Measurements from ENCODE around the gene JAKMIP2.

JAKMIP2 gene

DNA sequence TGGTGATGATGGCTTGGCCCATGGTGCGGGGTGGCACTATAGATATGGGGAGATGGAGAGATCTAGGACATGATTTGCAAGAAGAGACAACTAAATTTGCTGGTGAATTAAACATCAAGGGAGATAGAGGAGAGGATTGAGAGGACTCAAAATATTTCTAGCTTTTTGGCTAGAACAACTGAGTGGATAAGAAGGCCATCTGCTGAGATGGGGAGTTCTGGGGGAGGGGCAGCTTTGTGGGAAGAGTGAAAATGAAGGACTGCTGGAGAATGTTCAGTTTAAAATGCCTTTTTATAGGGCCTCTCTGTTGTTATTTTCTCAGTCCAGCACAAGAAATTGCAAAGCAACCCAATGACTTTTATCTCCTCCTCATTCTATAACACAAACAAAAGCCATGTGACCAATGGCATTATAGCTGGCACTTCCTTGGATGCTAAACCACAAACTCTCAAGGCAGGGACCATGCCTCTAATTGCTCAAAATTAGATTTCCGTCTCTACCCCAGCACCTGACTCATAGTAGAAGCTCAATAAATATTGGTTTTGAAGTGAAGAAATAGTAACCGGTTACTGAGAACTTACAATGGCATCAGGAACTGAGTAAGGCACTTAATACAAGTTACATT lies 29.8 kb downstream of the JAKMIP2 start:
- no peaks in the 10 kb centered on the region for H3K79me2 ChIP-seq (ENCODE audit: control insufficient read depth, insufficient read depth, low read length, poor library complexity)
- H3K9ac ChIP-seq (ENCODE audit: low read length), result no peak overlapping the region
- no peak overlapping the region for H3K4me3 ChIP-seq (ENCODE audit: low read depth, low read length)
- no peak overlapping the region for H4K8ac ChIP-seq (ENCODE audit: low read depth, low read length)
- H4K91ac ChIP-seq (ENCODE audit: low read depth, low read length), result no peak overlapping the region
- no peak overlapping the region for H2BK120ac ChIP-seq (ENCODE audit: insufficient read depth, low read length, poor library complexity)
- H3K79me1 ChIP-seq (ENCODE audit: low read length), result no peaks in the 10 kb centered on the region
- H2AK5ac ChIP-seq (ENCODE audit: low read length), result no peak overlapping the region
- no peaks in the 10 kb centered on the region for H3K27me3 ChIP-seq (ENCODE audit: insufficient read depth, low read length)
- no peak overlapping the region for H3K14ac ChIP-seq (ENCODE audit: low read length)
- H3K4me2 ChIP-seq (ENCODE audit: low read length), result no peak overlapping the region
- H4K12ac ChIP-seq (ENCODE audit: low read depth, low read length), result no peak overlapping the region
- H3K4ac ChIP-seq (ENCODE audit: low read depth, low read length), result no peak overlapping the region
- no peaks in the 10 kb centered on the region for H3K9me3 ChIP-seq (ENCODE audit: insufficient read depth, low read depth, low read length)
- no peak overlapping the region for H2BK12ac ChIP-seq (ENCODE audit: low read length)
- peaks cover 3 to 9% of the 10 kb centered on the region in 2 experiments for H3K4me1 ChIP-seq (ENCODE audit: control insufficient read depth in 1 of 2, insufficient read depth in 2 of 2, low read length in 2 of 2)
- no peak overlapping the region for H3K23ac ChIP-seq (ENCODE audit: low read length)
- H3K36me3 ChIP-seq (ENCODE audit: control insufficient read depth in 1 of 2, insufficient read depth in 2 of 2, low read length in 2 of 2), result no peaks in the 10 kb centered on the region
- H2AFZ ChIP-seq (ENCODE audit: insufficient read depth, low read length, poor library complexity), result no peak overlapping the region
- H2BK5ac ChIP-seq (ENCODE audit: low read depth, low read length, poor library complexity), result no peak overlapping the region
- WGBS (ENCODE audit: extremely low coverage, insufficient coverage, insufficient read length), result no CpG with 5 or more reads among the region's 3 CpGs
- peak overlapping the region; percentile 37 for H3K27ac ChIP-seq (ENCODE audit: low read depth, low read length)
- no peak overlapping the region for H3K18ac ChIP-seq (ENCODE audit: low read length)
- DNase-seq, result no peak

DNA sequence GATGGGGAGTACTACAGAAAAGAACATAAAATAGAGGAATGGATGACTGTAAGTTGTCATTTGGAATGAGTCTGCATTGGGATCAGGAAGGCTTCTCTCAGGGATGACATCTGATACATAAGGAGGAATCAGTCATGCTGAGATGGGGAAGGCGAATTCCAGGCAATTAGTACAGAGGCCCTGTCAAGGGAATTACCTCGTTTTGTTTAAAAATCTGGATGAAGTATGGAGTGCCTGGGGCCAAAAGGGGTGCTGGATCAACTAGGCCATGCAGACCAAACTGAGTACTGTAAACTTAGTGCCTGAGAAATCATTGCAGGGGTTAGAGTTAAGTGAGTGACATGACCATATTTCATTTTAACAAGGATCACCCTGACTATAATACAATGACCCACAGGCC lies 30.5 kb downstream of the JAKMIP2 start:
- Histone ChIP-seq H3K18ac (ENCODE audit: low read length) (no peak overlapping the region), H3K4ac (ENCODE audit: low read depth, low read length) (no peak overlapping the region), H3K79me2 (ENCODE audit: control insufficient read depth, insufficient read depth, low read length, poor library complexity) (no peaks in the 10 kb centered on the region), H2AFZ (ENCODE audit: insufficient read depth, low read length, poor library complexity) (no peak overlapping the region), H3K9me3 (ENCODE audit: insufficient read depth, low read depth, low read length) (no peaks in the 10 kb centered on the region), H2BK120ac (ENCODE audit: insufficient read depth, low read length, poor library complexity) (no peak overlapping the region), H4K8ac (ENCODE audit: low read depth, low read length) (no peak overlapping the region), H3K36me3 (ENCODE audit: control insufficient read depth in 1 of 2, insufficient read depth in 2 of 2, low read length in 2 of 2) (no peaks in the 10 kb centered on the region), H3K79me1 (ENCODE audit: low read length) (no peaks in the 10 kb centered on the region), H3K9ac (ENCODE audit: low read length) (no peak overlapping the region), H3K27me3 (ENCODE audit: insufficient read depth, low read length) (no peaks in the 10 kb centered on the region), H4K91ac (ENCODE audit: low read depth, low read length) (no peak overlapping the region), H3K27ac (ENCODE audit: low read depth, low read length) (no peak overlapping the region), H4K12ac (ENCODE audit: low read depth, low read length) (no peak overlapping the region), H2BK5ac (ENCODE audit: low read depth, low read length, poor library complexity) (no peak overlapping the region), H3K4me2 (ENCODE audit: low read length) (no peak overlapping the region), H2BK12ac (ENCODE audit: low read length) (no peak overlapping the region), H3K4me1 (ENCODE audit: control insufficient read depth in 1 of 2, insufficient read depth in 2 of 2, low read length in 2 of 2) (peaks cover 3 to 13% of the 10 kb centered on the region in 2 experiments), H3K23ac (ENCODE audit: low read length) (no peak overlapping the region), H3K4me3 (ENCODE audit: low read depth, low read length) (no peak overlapping the region), H2AK5ac (ENCODE audit: low read length) (no peak overlapping the region), H3K14ac (ENCODE audit: low read length) (no peak overlapping the region)
- WGBS (ENCODE audit: extremely low coverage, insufficient coverage, insufficient read length), result no CpG with 5 or more reads among the region's 2 CpGs
- DNase-seq, result no peak

DNA sequence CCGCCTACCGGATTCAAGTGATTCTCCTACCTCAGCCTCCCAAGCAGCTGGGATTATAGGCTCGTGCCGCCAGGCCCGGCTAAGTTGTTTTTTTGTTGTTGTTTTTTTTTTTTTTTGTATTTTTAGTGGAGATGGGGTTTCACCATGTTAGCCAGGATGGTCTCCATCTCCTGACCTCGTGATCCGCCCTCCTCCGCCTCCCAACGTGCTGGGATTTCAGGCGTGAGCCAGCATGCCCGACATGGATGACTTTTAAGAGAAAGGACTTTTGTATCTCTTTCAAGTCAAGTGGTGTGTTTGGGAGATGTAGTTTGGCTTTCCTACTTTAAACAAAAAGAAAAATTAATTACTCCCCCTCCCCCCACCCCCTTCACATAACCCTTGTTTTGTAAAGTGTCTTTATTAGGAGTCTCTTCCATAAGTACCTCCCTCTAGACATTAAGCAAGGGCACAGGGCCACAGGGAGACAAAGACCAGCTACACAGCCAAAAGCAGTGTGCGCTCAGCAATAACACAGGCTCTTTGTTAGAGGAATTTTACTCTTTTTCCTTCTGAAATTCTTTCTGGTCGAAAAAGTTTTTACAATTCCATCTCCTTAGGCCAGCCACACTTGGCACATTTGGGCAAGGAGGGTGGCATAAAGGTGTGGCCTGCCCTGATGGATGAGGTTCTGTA lies 31.2 kb downstream of the JAKMIP2 start:
- no peak overlapping the region for H3K14ac ChIP-seq (ENCODE audit: low read length)
- H3K36me3 ChIP-seq (ENCODE audit: control insufficient read depth in 1 of 2, insufficient read depth in 2 of 2, low read length in 2 of 2), result no peaks in the 10 kb centered on the region
- WGBS (ENCODE audit: extremely low coverage, insufficient coverage, insufficient read length), result no CpG with 5 or more reads among the region's 13 CpGs

DNA sequence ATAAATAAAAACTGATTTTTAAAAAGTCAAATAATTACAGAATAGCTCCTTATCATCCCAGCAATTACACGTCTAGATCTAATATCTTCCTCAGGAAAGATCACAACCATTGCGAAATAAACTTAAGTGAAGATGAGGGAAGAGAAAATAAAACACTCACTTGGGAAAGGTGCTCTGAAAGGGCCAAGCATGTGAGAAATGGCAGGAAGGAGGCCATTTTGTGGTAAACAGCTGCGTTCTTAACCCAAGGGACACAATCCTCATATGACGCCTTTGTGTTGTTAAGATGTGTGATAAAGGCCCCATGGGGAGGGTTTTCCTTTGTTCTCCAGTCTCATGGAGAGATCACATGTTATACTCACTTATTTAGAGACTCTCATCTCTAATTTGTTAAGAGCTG lies 32.5 kb downstream of the JAKMIP2 start:
- H3K27ac ChIP-seq (ENCODE audit: low read depth, low read length), result no peak overlapping the region
- H3K9ac ChIP-seq (ENCODE audit: low read length), result no peak overlapping the region
- H2BK120ac ChIP-seq (ENCODE audit: insufficient read depth, low read length, poor library complexity), result no peak overlapping the region
- DNase-seq, result no peak
- H3K27me3 ChIP-seq (ENCODE audit: insufficient read depth, low read length), result no peaks in the 10 kb centered on the region
- H3K36me3 ChIP-seq (ENCODE audit: control insufficient read depth in 1 of 2, insufficient read depth in 2 of 2, low read length in 2 of 2), result no peaks in the 10 kb centered on the region
- H3K79me1 ChIP-seq (ENCODE audit: low read length), result no peaks in the 10 kb centered on the region
- no peak overlapping the region for H3K4me3 ChIP-seq (ENCODE audit: low read depth, low read length)
- H3K4me1 ChIP-seq (ENCODE audit: control insufficient read depth in 1 of 2, insufficient read depth in 2 of 2, low read length in 2 of 2), result peaks cover 3 to 13% of the 10 kb centered on the region in 2 experiments
- no peak overlapping the region for H4K91ac ChIP-seq (ENCODE audit: low read depth, low read length)
- H4K12ac ChIP-seq (ENCODE audit: low read depth, low read length), result no peak overlapping the region
- H3K18ac ChIP-seq (ENCODE audit: low read length), result no peak overlapping the region
- no CpG with 5 or more reads among the region's 4 CpGs for WGBS (ENCODE audit: extremely low coverage, insufficient coverage, insufficient read length)
- H2AFZ ChIP-seq (ENCODE audit: insufficient read depth, low read length, poor library complexity), result no peak overlapping the region
- no peak overlapping the region for H3K4me2 ChIP-seq (ENCODE audit: low read length)
- no peak overlapping the region for H4K8ac ChIP-seq (ENCODE audit: low read depth, low read length)
- H3K4ac ChIP-seq (ENCODE audit: low read depth, low read length), result no peak overlapping the region
- H2BK5ac ChIP-seq (ENCODE audit: low read depth, low read length, poor library complexity), result no peak overlapping the region
- H3K79me2 ChIP-seq (ENCODE audit: control insufficient read depth, insufficient read depth, low read length, poor library complexity), result no peaks in the 10 kb centered on the region
- H3K23ac ChIP-seq (ENCODE audit: low read length), result no peak overlapping the region
- no peaks in the 10 kb centered on the region for H3K9me3 ChIP-seq (ENCODE audit: insufficient read depth, low read depth, low read length)
- H2AK5ac ChIP-seq (ENCODE audit: low read length), result no peak overlapping the region
- H3K14ac ChIP-seq (ENCODE audit: low read length), result no peak overlapping the region
- no peak overlapping the region for H2BK12ac ChIP-seq (ENCODE audit: low read length)

More for the DNA sequence above, 31.2 kb downstream of the JAKMIP2 start:
- Histone ChIP-seq H2BK5ac (ENCODE audit: low read depth, low read length, poor library complexity) (no peak overlapping the region), H3K9ac (ENCODE audit: low read length) (no peak overlapping the region), H3K4me1 (ENCODE audit: control insufficient read depth in 1 of 2, insufficient read depth in 2 of 2, low read length in 2 of 2) (peaks cover 3 to 13% of the 10 kb centered on the region in 2 experiments), H3K27ac (ENCODE audit: low read depth, low read length) (peak overlapping the region; percentile 32), H3K4ac (ENCODE audit: low read depth, low read length) (no peak overlapping the region), H2BK120ac (ENCODE audit: insufficient read depth, low read length, poor library complexity) (peak overlapping the region; percentile 17), H3K27me3 (ENCODE audit: insufficient read depth, low read length) (no peaks in the 10 kb centered on the region), H4K12ac (ENCODE audit: low read depth, low read length) (no peak overlapping the region), H3K4me3 (ENCODE audit: low read depth, low read length) (no peak overlapping the region), H4K91ac (ENCODE audit: low read depth, low read length) (no peak overlapping the region), H2AFZ (ENCODE audit: insufficient read depth, low read length, poor library complexity) (no peak overlapping the region), H3K4me2 (ENCODE audit: low read length) (no peak overlapping the region), H3K79me2 (ENCODE audit: control insufficient read depth, insufficient read depth, low read length, poor library complexity) (no peaks in the 10 kb centered on the region), H3K23ac (ENCODE audit: low read length) (no peak overlapping the region), H4K8ac (ENCODE audit: low read depth, low read length) (no peak overlapping the region), H3K18ac (ENCODE audit: low read length) (no peak overlapping the region), H3K79me1 (ENCODE audit: low read length) (no peaks in the 10 kb centered on the region), H2AK5ac (ENCODE audit: low read length) (no peak overlapping the region), H2BK12ac (ENCODE audit: low read length) (no peak overlapping the region), H3K9me3 (ENCODE audit: insufficient read depth, low read depth, low read length) (no peaks in the 10 kb centered on the region)
- DNase-seq, result no peak
